BJ (cell line): Measurements from ENCODE around the gene BCDIN3D. TPM values are rescaled to one million over a fixed set of nuclear protein-coding genes. Genes with fewer than 3 reads are reported as not detected.

Experiments
- CTCF ChIA-PET: fragments of 350-600 bp; formaldehyde crosslinking; extraction: SDS; loops from one replicate; lab custom pipeline; 2021; ENCODE audit warnings: antibody characterized with exemption, inconsistent platforms; lab: Yijun Ruan, JAX
- POLR2A ChIA-PET: fragments of 300-600 bp; sonication (Branson Sonifier 250); formaldehyde crosslinking; extraction: SDS; loops from one replicate; lab custom pipeline; 2021; ENCODE audit warnings: antibody characterized with exemption; lab: Charles Lee
- DNase-seq: peaks from one replicate; pipeline ENCODE4 v3.0.0-alpha.2; 2011; ENCODE audit warnings: low read depth
- H3K27me3 ChIP-seq: 2 replicates; pipeline ENCODE4 v1.6.0; 2011; ENCODE audit warnings: low read length; ENCODE audit not compliant: control insufficient read depth, insufficient read depth
- H3K36me3 ChIP-seq: 2 replicates; pipeline ENCODE4 v1.5.1; 2011; ENCODE audit warnings: low read length; ENCODE audit not compliant: control insufficient read depth, insufficient read depth
- H3K4me3 ChIP-seq: 2 replicates; pipeline ENCODE4 v1.5.1; 2011; ENCODE audit warnings: low read depth, mild to moderate bottlenecking, control low read depth, low read length
- CTCF ChIP-seq: IDR thresholded peaks from 2 replicates; pipeline ENCODE4 v1.5.1; 2011; ENCODE audit warnings: low read depth, mild to moderate bottlenecking, control low read depth, inconsistent platforms, low read length, moderate library complexity; ENCODE audit not compliant: insufficient read depth
- polyA plus RNA-seq: library from polyadenylated mRNA; depleted of rRNA; stranded (reverse); fragments of >200 nt; gene quantifications from 2 replicates; pipeline ENCODE4 v1.2.3, GENCODE V29; 2011

The BCDIN3D gene
- polyA plus RNA-seq, 1 experiment = 2.6 TPM

GRCh38 chr12:49854976-49855375, 12.1 kb upstream of the BCDIN3D start:
- peaks cover 9% of the 10 kb centered on the region; the same call in 1 of the 2 replicates for H3K27me3 ChIP-seq
- no peak for TF ChIP-seq CTCF
- no peaks in the 10 kb centered on the region for H3K36me3 ChIP-seq
- H3K4me3 ChIP-seq = no peak overlapping the region
- no peak for DNase-seq
- CTCF ChIA-PET = interaction anchor here (0.9 to 2.3 kb wide), 3 partner anchors 12 to 112 kb away, joined by 3 to 11 read pairs (median 3); no protein-coding TSS in a partner anchor
- POLR2A ChIA-PET = no interaction called here

- DNase-seq = no peak
- ChIA-PET POLR2A (no interaction called here), CTCF (interaction anchor here (2.3 kb wide), 1 partner anchor 13 kb away, joined by 11 read pairs; no protein-coding TSS in a partner anchor)
- peaks cover 14% of the 10 kb centered on the region for H3K27me3 ChIP-seq
- H3K36me3 ChIP-seq = no peaks in the 10 kb centered on the region
- H3K4me3 ChIP-seq = no peak overlapping the region
- TF ChIP-seq CTCF = no peak
Observed at GRCh38 chr12:49853671-49854070, 10.8 kb upstream of the BCDIN3D start.

GRCh38 chr12:49847161-49847560, 4.3 kb upstream of the BCDIN3D start:
- ChIA-PET CTCF (interaction anchor here (0.7 to 7.0 kb wide), 2 partner anchors 18 to 106 kb away, joined by 3 to 37 read pairs; partner anchors contain the start of gene TMBIM6), POLR2A (no interaction called here)
- H3K27me3 ChIP-seq = peaks cover 13% of the 10 kb centered on the region
- no peak overlapping the region for H3K4me3 ChIP-seq
- no peaks in the 10 kb centered on the region for H3K36me3 ChIP-seq
- TF ChIP-seq CTCF = no peak
- DNase-seq = no peak

- no peaks in the 10 kb centered on the region for H3K36me3 ChIP-seq
- no peak for TF ChIP-seq CTCF
- H3K4me3 ChIP-seq = no peak overlapping the region
- peaks cover 11% of the 10 kb centered on the region for H3K27me3 ChIP-seq
- no peak for DNase-seq
- CTCF ChIA-PET = interaction anchor here (7.0 kb wide), 1 partner anchor 19 kb away, joined by 37 read pairs; no protein-coding TSS in a partner anchor
- POLR2A ChIA-PET = no interaction called here
Observed at GRCh38 chr12:49846032-49846431, 3.1 kb upstream of the BCDIN3D start.

- Histone ChIP-seq H3K27me3 (peaks cover 5% of the 10 kb centered on the region), H3K36me3 (no peaks in the 10 kb centered on the region), H3K4me3 (no peak overlapping the region)
- POLR2A ChIA-PET = no interaction called here
- TF ChIP-seq CTCF = no peak
- CTCF ChIA-PET = interaction anchor here (1.1 to 7.0 kb wide), 3 partner anchors 21 to 66 kb away, joined by 3 to 37 read pairs (median 7); no protein-coding TSS in a partner anchor
- no peak for DNase-seq
Observed at GRCh38 chr12:49843876-49844437, 1.1 kb upstream of the BCDIN3D start.
